IPS-18c (cell line): ENCODE results near the gene OMA1.
A peak's percentile ranks its signal among the peaks of the same experiment; 100 is the strongest.
"Not testable (repeated sequence)": the region's sequence is repeated elsewhere in the genome, so short reads cannot be mapped to it uniquely, and the experiment has no call there.

Experiments
- H3K4me3 ChIP-seq: 2 replicates; pipeline ENCODE4 v1.7.0; 2013; ENCODE audit warnings: low read depth, mild to moderate bottlenecking, low read length, moderate library complexity; ENCODE audit not compliant: insufficient read depth
- H3K9me3 ChIP-seq: one replicate; pipeline ENCODE4 v1.6.1; 2013; ENCODE audit warnings: mild to moderate bottlenecking, low read length, moderate library complexity; ENCODE audit not compliant: control insufficient read depth, insufficient read depth

The OMA1 gene

GRCh38 chr1:58548371-58548770 is 1.8 kb upstream of the OMA1 start:
- H3K4me3 ChIP-seq, result no peak overlapping the region
- peaks cover 3% of the 10 kb centered on the region for H3K9me3 ChIP-seq

- no peaks in the 10 kb centered on the region for H3K9me3 ChIP-seq
- peak overlapping the region; percentile 69 for H3K4me3 ChIP-seq
These were observed 671 bp downstream of the OMA1 start for GRCh38 chr1:58545591-58546519.

GRCh38 chr1:58543260-58543659 is 3.3 kb downstream of the OMA1 start:
- no peak overlapping the region for H3K4me3 ChIP-seq

DNA sequence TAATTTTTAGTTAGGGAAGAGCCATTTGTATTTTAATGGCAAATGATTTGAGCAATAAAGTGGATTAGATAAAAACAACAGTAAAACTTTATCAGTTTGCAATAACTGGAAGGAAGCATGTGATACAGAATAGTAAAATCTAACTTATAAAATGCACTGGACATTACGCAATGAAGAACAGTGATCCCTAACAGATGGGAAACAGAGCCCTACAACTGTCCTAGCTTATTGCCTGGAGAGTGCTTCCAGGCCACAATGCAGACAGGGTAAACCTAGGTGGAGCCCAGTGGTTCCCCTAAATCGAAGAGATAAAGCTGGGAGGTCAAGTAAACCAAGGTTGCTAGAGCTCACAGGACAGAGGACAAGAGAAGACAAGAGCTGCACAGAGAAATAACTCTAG is 7.0 kb downstream of the OMA1 start:
- H3K4me3 ChIP-seq, result no peak overlapping the region
- no peaks in the 10 kb centered on the region for H3K9me3 ChIP-seq

More at GRCh38 chr1:58543260-58543659, 3.3 kb downstream of the OMA1 start:
- H3K9me3 ChIP-seq, result no peaks in the 10 kb centered on the region

DNA sequence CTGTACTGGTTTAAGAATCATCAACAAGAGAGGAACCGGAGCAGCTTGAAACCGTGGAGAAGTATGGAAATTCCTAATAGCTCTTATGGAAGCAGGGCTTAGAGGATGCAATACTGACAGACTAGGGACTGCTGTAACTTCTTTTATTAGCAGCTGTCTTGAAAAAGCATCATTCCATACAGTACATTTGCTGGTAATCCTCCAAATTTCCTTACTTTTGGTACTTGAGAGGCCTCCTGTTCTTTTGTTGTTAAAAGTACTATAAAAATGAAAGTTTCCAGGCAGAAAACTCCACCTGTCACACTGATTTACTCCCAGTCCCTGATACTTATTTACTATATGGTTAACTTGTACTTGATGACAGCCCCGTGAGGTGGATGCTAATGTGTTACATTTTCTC is 7.7 kb downstream of the OMA1 start:
- Histone ChIP-seq H3K4me3 (no peak overlapping the region), H3K9me3 (no peaks in the 10 kb centered on the region)

GRCh38 chr1:58531842-58532241 is 14.7 kb downstream of the OMA1 start:
- H3K4me3 ChIP-seq, H3K9me3 ChIP-seq: not testable (repeated sequence)

DNA sequence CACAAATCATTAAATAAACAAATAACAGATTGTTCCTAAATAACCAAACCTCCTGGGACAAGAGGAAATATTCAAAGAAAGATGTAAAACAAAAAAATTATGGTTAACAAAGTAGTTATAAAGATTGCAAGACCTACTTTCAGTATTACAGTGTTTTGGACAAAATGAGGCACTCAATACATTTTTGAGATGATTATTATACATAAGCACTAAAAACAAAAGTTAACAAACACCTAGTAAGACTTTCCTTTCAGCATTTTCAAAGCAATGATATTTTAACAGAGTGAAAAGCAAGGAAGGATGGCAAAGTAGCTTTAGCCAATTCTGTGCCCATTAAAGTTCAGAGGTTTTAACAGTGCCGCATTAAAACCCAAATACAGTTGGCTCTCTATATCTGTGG is 17.2 kb downstream of the OMA1 start:
- Histone ChIP-seq H3K9me3 (no peaks in the 10 kb centered on the region), H3K4me3 (no peak overlapping the region)

- H3K9me3 ChIP-seq, result no peaks in the 10 kb centered on the region
- H3K4me3 ChIP-seq, result no peak overlapping the region
These were observed 18.0 kb downstream of the OMA1 start for GRCh38 chr1:58528518-58528917.

- H3K9me3 ChIP-seq, result no peaks in the 10 kb centered on the region
- H3K4me3 ChIP-seq, result no peak overlapping the region
These were observed 22.1 kb downstream of the OMA1 start for GRCh38 chr1:58524353-58524945.

DNA sequence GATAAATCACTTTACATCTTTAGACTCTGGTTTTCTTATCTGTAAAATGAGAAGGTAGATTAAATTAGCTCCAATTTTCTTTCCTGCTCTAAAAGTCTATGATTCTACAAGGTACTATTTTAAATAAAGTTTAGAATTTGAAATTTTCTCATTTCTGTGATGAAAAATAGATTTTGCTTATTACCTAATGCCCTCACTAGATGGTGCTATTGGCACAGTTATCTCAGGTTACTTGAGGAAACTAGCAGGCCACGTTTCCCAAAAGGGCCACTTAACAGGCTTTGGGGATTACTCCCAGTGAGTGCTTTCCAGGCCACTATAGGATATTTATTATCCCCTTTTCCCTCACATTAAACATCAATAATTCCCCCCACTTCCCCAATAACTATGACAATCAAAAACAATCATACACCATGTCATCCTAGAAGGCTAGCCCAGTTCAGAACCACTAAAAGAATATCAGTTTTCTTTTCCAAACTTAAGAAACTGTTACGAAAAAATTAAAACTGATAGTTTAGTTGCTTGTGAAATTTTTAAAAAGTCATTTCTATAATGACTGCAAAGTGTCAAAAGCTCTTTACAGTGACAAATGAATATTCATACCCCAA is 30.6 kb downstream of the OMA1 start:
- H3K9me3 ChIP-seq, result no peaks in the 10 kb centered on the region

DNA sequence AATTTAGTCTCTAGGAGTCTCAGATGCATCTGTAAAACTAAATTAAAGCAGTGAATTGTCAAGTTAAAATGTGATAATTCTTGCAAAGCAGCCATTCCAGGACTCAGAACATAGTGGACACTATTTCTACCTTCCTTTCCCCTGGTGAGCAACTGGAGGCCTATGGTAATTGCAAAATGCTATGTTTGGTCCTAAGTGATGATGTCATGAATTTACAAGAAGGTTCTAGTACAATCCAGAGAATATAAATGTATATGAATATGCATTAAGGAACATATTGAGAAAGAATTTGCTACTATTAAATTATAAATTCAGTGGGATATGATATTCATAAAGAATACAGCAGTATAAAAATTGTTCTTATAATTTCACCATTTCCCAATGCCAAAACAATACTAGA is 32.6 kb downstream of the OMA1 start:
- Histone ChIP-seq H3K9me3 (no peaks in the 10 kb centered on the region), H3K4me3 (no peak overlapping the region)

More for the DNA sequence above, 30.6 kb downstream of the OMA1 start:
- H3K4me3 ChIP-seq, result no peak overlapping the region

GRCh38 chr1:58508629-58509028 is 37.9 kb downstream of the OMA1 start:
- Histone ChIP-seq H3K9me3 (no peaks in the 10 kb centered on the region), H3K4me3 (no peak overlapping the region)

DNA sequence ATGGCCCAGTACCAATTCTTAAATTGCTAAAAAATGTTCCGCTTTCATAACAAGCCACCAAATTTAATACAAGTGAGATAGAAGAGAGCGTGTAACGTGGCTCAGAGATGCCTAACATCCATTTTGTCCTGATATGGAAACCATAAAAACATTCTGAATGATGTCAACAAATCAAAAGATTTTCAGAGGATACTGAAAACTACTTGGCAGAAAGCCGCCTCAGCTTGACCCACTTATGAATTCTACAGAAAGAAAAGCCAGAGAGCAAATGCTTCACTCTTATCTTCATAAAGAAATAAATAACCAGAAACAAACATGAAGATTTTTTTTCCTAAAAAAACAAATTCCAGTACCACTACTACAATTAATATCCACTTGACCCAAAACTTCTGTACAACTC is 41.2 kb downstream of the OMA1 start:
- Histone ChIP-seq H3K9me3 (no peaks in the 10 kb centered on the region), H3K4me3 (no peak overlapping the region)

GRCh38 chr1:58502519-58502918 is 44.0 kb downstream of the OMA1 start:
- Histone ChIP-seq H3K9me3 (no peaks in the 10 kb centered on the region), H3K4me3 (no peak overlapping the region)

- Histone ChIP-seq H3K9me3 (no peaks in the 10 kb centered on the region), H3K4me3 (no peak overlapping the region)
These were observed 46.5 kb downstream of the OMA1 start for GRCh38 chr1:58500043-58500442.

GRCh38 chr1:58497499-58497898 is 49.0 kb downstream of the OMA1 start:
- Histone ChIP-seq H3K4me3 (no peak overlapping the region), H3K9me3 (no peaks in the 10 kb centered on the region)

DNA sequence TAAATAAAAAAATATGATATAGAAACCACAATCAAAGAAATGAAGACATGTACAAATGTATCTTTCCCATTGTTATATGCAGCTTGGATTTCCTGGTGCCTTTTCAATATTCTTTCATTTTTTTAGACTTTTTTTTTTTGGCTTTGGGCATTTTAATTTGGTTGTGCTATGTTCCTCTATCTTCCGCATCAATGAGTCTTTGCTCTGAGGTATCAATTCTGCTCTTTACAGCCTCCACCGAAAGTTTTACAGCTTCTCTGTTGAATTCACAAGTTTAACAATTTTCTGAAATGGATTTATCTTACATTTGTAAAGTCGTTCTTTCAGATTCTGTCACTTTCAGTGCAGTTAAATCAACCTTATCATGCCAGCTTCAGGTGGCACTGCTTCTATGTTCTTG is 50.5 kb downstream of the OMA1 start:
- H3K4me3 ChIP-seq, result no peak overlapping the region
- H3K9me3 ChIP-seq, result no peaks in the 10 kb centered on the region

DNA sequence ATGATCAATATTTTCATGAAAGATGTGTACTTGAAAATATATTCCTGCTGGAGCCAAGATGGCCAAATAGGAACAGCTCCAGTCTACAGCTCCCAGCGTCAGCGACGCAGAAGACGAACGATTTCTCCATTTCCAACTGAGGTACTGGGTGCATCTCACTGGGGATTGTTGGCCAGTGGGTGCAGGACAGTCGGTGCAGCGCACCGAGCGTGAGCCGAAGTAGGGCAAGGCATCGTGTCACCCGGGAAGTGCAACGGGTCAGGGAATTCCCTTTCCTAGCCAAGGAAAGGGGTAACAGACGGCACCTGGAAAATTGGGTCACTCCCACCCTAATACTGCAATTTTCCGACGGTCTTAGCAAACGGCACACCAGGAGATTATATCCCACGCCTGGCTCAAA is 57.6 kb downstream of the OMA1 start:
- not testable (repeated sequence) for H3K9me3 ChIP-seq
- peak overlapping the region; percentile 31; the same call in 1 of the 2 replicates for H3K4me3 ChIP-seq
